Neural progenitor cell (in vitro differentiated cells): ENCODE measurements around the gene ALG5. TPM values are rescaled to one million over a fixed set of nuclear protein-coding genes. Genes with fewer than 3 reads are reported as not detected.

Source experiments
- DNase-seq: peaks from one replicate; pipeline ENCODE4 v3.0.0-alpha.2; 2016; ENCODE audit warnings: low spot score
- H2AFZ ChIP-seq: fragments of 200-600 bp; sonication (generic); replicated peaks from 2 replicates; pipeline ENCODE4 v1.6.1; 2016; ENCODE audit warnings: antibody characterized with exemption
- H3F3A ChIP-seq: fragments of 200-600 bp; sonication (generic); 2 replicates; pipeline ENCODE4 v1.6.1; 2016; ENCODE audit warnings: antibody characterized with exemption, low read depth
- H3K27ac ChIP-seq: fragments of 200-600 bp; sonication (generic); 2 replicates; pipeline ENCODE4 v1.5.1; 2016; ENCODE audit warnings: mild to moderate bottlenecking
- H3K27me3 ChIP-seq: fragments of 200-600 bp; sonication (generic); 2 replicates; pipeline ENCODE4 v1.6.1; 2016; ENCODE audit warnings: mild to moderate bottlenecking, moderate library complexity
- H3K36me3 ChIP-seq: fragments of 200-600 bp; sonication (generic); 2 replicates; pipeline ENCODE4 v1.5.1; 2016
- H3K4me1 ChIP-seq: fragments of 200-600 bp; sonication (generic); 2 replicates; pipeline ENCODE4 v1.6.1; 2016; ENCODE audit warnings: mixed run types
- H3K4me2 ChIP-seq: fragments of 200-600 bp; sonication (generic); 2 replicates; pipeline ENCODE4 v1.6.1; 2016
- H3K4me3 ChIP-seq: fragments of 200-600 bp; sonication (generic); 2 replicates; pipeline ENCODE4 v1.5.1; 2016
- H3K79me2 ChIP-seq: fragments of 200-600 bp; sonication (generic); 2 replicates; pipeline ENCODE4 v1.6.1; 2016; ENCODE audit warnings: low read depth
- H3K9ac ChIP-seq: fragments of 200-600 bp; sonication (generic); 2 replicates; pipeline ENCODE4 v1.6.1; 2016
- H3K9me3 ChIP-seq: fragments of 200-600 bp; sonication (generic); 2 replicates; pipeline ENCODE4 v1.5.1; 2016; ENCODE audit warnings: low read depth
- H4K20me1 ChIP-seq: fragments of 200-600 bp; sonication (generic); 2 replicates; pipeline ENCODE4 v1.6.1; 2016; ENCODE audit warnings: low read depth
- H3K27ac Mint-ChIP-seq: 3 replicates; pipeline ENCODE4 v1.8.0; 2021; ENCODE audit warnings: mixed read lengths
- H3K27me3 Mint-ChIP-seq: 2 replicates; pipeline ENCODE4 v1.8.0; 2022; ENCODE audit warnings: low read depth, mild to moderate bottlenecking, inconsistent platforms, moderate library complexity, mixed read lengths; ENCODE audit not compliant: insufficient read depth
- H3K36me3 Mint-ChIP-seq: 3 replicates; pipeline ENCODE4 v1.8.0; 2021; ENCODE audit warnings: mixed read lengths
- H3K4me1 Mint-ChIP-seq: 3 replicates; pipeline ENCODE4 v1.8.0; 2021; ENCODE audit warnings: mixed read lengths
- H3K4me3 Mint-ChIP-seq: 3 replicates; pipeline ENCODE4 v1.8.0; 2021; ENCODE audit warnings: mild to moderate bottlenecking, moderate library complexity, mixed read lengths
- H3K9me3 Mint-ChIP-seq: 3 replicates; pipeline ENCODE4 v1.8.0; 2020; ENCODE audit warnings: mixed read lengths
- EZH2 ChIP-seq: fragments of 200-600 bp; sonication (generic); IDR thresholded peaks from 2 replicates; pipeline ENCODE4 v1.6.1; 2017; ENCODE audit warnings: antibody characterized with exemption, mild to moderate bottlenecking, moderate library complexity
- EZH2phosphoT487 ChIP-seq: fragments of 200-600 bp; sonication (generic); IDR thresholded peaks from 2 replicates; pipeline ENCODE4 v1.6.1; 2017; ENCODE audit warnings: antibody characterized with exemption
- total RNA-seq: library from RNA; depleted of rRNA; stranded (reverse); fragments of >200 nt; gene quantifications from 2 replicates; pipeline ENCODE4 v1.2.3, GENCODE V29; 2015; ENCODE audit warnings: low replicate concordance
- TF ChIP-seq, protein P1 (sequence below): fragments of 200-600 bp; sonication (generic); IDR thresholded peaks from 2 replicates; pipeline ENCODE4 v1.5.1; 2017; ENCODE audit warnings: antibody characterized with exemption, mild to moderate bottlenecking

Gene ALG5
- total RNA-seq, 1 donor from 2014 or later, result 24.1 TPM

DNA sequence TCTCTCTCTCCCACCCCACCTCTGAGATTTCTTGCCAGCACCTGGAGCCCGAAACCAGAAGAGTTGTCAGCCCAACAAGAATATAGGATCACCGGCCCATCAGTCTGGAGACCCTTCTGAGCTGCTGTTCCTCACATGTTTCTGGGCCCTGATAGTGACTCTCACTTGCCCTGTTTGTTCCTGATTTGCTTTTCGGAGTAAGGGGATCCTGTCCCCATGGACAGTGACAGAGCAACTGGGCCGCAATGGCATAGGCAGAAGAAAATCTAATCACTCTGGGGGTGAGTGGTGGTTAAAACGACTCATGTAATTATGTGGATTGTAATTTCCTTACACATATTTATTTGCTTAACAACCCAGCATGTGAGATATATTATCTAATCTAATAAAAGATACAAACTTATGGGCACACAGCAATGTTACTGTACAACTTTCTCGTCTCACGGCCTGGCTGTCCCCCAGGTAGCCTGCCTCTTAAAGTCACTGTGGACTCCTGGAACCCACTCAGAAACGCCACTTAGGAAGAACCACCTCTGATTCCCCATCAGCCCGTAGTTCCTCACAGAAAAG, 78.4 kb downstream of the ALG5 start:
- Mint-ChIP-seq H3K27me3 (peaks cover 8% of the 10 kb centered on the region), H3K4me3 (peak overlapping the region; percentile 90), H3K9me3 (no peaks in the 10 kb centered on the region), H3K4me1 (peaks cover 39% of the 10 kb centered on the region), H3K27ac (peak overlapping the region; percentile 67), H3K36me3 (no peaks in the 10 kb centered on the region)
- H3K27ac ChIP-seq, result no peak overlapping the region
- peak overlapping the region; percentile 74 for H3K4me2 ChIP-seq
- H4K20me1 ChIP-seq, result no peaks in the 10 kb centered on the region
- H3K36me3 ChIP-seq, result no peaks in the 10 kb centered on the region
- H3K27me3 ChIP-seq, result peaks cover 66% of the 10 kb centered on the region
- no peaks in the 10 kb centered on the region for H3K79me2 ChIP-seq
- peaks cover 14% of the 10 kb centered on the region for H3K4me1 ChIP-seq
- no peak for TF ChIP-seq EZH2phosphoT487
- TF ChIP-seq EZH2, result no peak
- TF ChIP-seq, protein P1, sequence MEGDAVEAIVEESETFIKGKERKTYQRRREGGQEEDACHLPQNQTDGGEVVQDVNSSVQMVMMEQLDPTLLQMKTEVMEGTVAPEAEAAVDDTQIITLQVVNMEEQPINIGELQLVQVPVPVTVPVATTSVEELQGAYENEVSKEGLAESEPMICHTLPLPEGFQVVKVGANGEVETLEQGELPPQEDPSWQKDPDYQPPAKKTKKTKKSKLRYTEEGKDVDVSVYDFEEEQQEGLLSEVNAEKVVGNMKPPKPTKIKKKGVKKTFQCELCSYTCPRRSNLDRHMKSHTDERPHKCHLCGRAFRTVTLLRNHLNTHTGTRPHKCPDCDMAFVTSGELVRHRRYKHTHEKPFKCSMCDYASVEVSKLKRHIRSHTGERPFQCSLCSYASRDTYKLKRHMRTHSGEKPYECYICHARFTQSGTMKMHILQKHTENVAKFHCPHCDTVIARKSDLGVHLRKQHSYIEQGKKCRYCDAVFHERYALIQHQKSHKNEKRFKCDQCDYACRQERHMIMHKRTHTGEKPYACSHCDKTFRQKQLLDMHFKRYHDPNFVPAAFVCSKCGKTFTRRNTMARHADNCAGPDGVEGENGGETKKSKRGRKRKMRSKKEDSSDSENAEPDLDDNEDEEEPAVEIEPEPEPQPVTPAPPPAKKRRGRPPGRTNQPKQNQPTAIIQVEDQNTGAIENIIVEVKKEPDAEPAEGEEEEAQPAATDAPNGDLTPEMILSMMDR, result no peak
- peak overlapping the region; percentile 90 for H2AFZ ChIP-seq
- DNase-seq, result peak; percentile 22
- peaks cover 18% of the 10 kb centered on the region for H3F3A ChIP-seq
- peak overlapping the region; percentile 44 for H3K4me3 ChIP-seq
- H3K9me3 ChIP-seq, result no peaks in the 10 kb centered on the region
- no peak overlapping the region for H3K9ac ChIP-seq

- H3K27ac ChIP-seq, result no peak within 1 kb of the TSS
- peaks cover 39% of the 10 kb centered on the region for H3K4me1 Mint-ChIP-seq
These were observed 79.1 kb downstream of the ALG5 start, which contains the start of gene SMAD9 for GRCh38 chr13:36919833-36920615. Gene SMAD9 (minus strand): TSS chr13:36920238. CDS start chr13:36879689, 40,549 bp downstream.

DNA sequence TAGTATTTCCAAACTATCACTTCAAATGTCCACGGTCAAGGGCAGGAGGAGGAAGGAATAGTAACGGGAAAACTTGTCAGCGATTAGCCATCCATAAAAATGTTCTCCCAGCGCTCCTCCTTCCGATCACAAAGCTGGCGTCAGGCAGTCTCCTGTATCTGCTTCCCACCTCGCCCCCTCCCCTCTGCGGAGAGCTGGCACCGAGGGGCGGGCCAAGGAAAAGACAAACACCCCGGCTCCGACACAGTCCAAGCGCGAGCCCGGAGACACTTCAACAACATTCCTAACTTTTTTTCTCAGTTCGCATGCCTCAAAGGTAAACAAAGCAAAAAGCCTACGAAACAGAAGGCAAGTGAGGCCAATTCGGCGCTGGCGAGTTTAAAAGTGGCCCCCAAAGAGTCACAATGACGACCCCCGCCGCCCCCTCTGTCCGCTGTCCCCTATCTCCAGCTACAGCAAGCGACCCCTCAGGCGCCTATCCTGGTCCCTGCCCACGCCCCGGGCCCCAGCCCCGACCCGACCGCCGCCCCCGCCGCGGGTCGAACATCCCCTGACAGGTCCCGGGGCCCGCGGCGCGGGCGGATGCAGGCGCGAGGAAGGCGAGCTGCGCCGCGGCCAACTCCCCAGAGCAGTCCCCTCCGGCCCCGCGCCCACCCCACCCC, 79.8 kb downstream of the ALG5 start:
- Histone ChIP-seq H2AFZ (peak overlapping the region; percentile 78), H3K4me1 (peaks cover 14% of the 10 kb centered on the region), H4K20me1 (no peaks in the 10 kb centered on the region), H3K9me3 (no peaks in the 10 kb centered on the region), H3K79me2 (no peaks in the 10 kb centered on the region), H3K4me3 (peak overlapping the region; percentile 65), H3K9ac (no peak overlapping the region), H3K27me3 (peaks cover 66% of the 10 kb centered on the region), H3K36me3 (no peaks in the 10 kb centered on the region), H3K27ac (no peak overlapping the region), H3F3A (peaks cover 18% of the 10 kb centered on the region), H3K4me2 (peak overlapping the region; percentile 93)
- Mint-ChIP-seq H3K27me3 (peaks cover 8% of the 10 kb centered on the region), H3K4me1 (peaks cover 39% of the 10 kb centered on the region), H3K9me3 (no peaks in the 10 kb centered on the region), H3K27ac (peak overlapping the region; percentile 54), H3K4me3 (peak overlapping the region; percentile 92), H3K36me3 (no peaks in the 10 kb centered on the region)
- peak; percentile 76 for DNase-seq
- TF ChIP-seq, protein P1, result no peak
- no peak for TF ChIP-seq EZH2phosphoT487
- TF ChIP-seq EZH2, result no peak

More at GRCh38 chr13:36919833-36920615, 79.1 kb downstream of the ALG5 start, which contains the start of gene SMAD9:
- peak within 1 kb of the TSS; percentile 93 for H3K4me2 ChIP-seq
- H3K36me3 ChIP-seq, result no peaks in the 10 kb centered on the region
- H3K79me2 ChIP-seq, result no peaks in the 10 kb centered on the region
- DNase-seq, result peak; percentile 91
- H3K9me3 Mint-ChIP-seq, result no peaks in the 10 kb centered on the region
- no peaks in the 10 kb centered on the region for H3K9me3 ChIP-seq
- no peak for TF ChIP-seq EZH2phosphoT487
- TF ChIP-seq EZH2, result no peak
- TF ChIP-seq, protein P1, result no peak
- H3F3A ChIP-seq, result peaks cover 18% of the 10 kb centered on the region
- peaks cover 8% of the 10 kb centered on the region for H3K27me3 Mint-ChIP-seq
- peak within 1 kb of the TSS; percentile 65 for H3K4me3 ChIP-seq
- peak within 1 kb of the TSS; percentile 92 for H3K4me3 Mint-ChIP-seq
- peaks cover 66% of the 10 kb centered on the region for H3K27me3 ChIP-seq
- peak within 1 kb of the TSS; percentile 90 for H2AFZ ChIP-seq
- H3K9ac ChIP-seq, result no peak within 1 kb of the TSS
- H3K36me3 Mint-ChIP-seq, result no peaks in the 10 kb centered on the region
- peaks cover 14% of the 10 kb centered on the region for H3K4me1 ChIP-seq
- peak within 1 kb of the TSS; percentile 67 for H3K27ac Mint-ChIP-seq
- H4K20me1 ChIP-seq, result no peaks in the 10 kb centered on the region
